Keratinocyte (primary cell): ENCODE data around the gene KRT31. TPM values are rescaled to one million over a fixed set of nuclear protein-coding genes. Genes with fewer than 3 reads are reported as not detected.

ENCODE experiments used
- DNase-seq: peaks from one replicate; pipeline ENCODE4 v3.0.0-alpha.2; 2011; ENCODE audit warnings: low read depth, missing footprints, low spot score
- FAIRE-seq: peaks from 2 replicates; lab custom pipeline; 2011; peaks lifted over from hg19 to GRCh38; lab: Jason Lieb, UNC
- H2AFZ ChIP-seq: 2 replicates; pipeline ENCODE4 v1.6.0; 2012; ENCODE audit warnings: low read length, control low read depth, inconsistent platforms; ENCODE audit not compliant: control insufficient read depth
- H3K27ac ChIP-seq: 2 replicates; pipeline ENCODE4 v1.5.1; 2011; ENCODE audit warnings: low read length; ENCODE audit not compliant: control insufficient read depth, insufficient read depth
- H3K27me3 ChIP-seq: 3 replicates; pipeline ENCODE4 v1.6.0; 2011; ENCODE audit warnings: low read length; ENCODE audit not compliant: control insufficient read depth, insufficient read depth; ENCODE audit errors: extremely low read depth
- H3K36me3 ChIP-seq, 2 experiments: 2 replicates in 1 of 2; 3 replicates in 1 of 2; pipeline ENCODE4 v1.5.1; 2011; ENCODE audit warnings: low read length in 2 of 2, mild to moderate bottlenecking in 1 of 2; ENCODE audit not compliant: control insufficient read depth in 2 of 2, insufficient read depth in 2 of 2; ENCODE audit errors: extremely low read depth in 1 of 2
- H3K4me1 ChIP-seq: 3 replicates; pipeline ENCODE4 v1.5.1; 2011; ENCODE audit warnings: low read length; ENCODE audit not compliant: control insufficient read depth, insufficient read depth; ENCODE audit errors: extremely low read depth
- H3K4me2 ChIP-seq: 3 replicates; pipeline ENCODE4 v1.6.0; 2011; ENCODE audit warnings: low read depth, low read length; ENCODE audit not compliant: control insufficient read depth, insufficient read depth; ENCODE audit errors: extremely low read depth
- H3K4me3 ChIP-seq, 3 experiments: fragments of 200-600 bp in 1 of 3; sonication (generic) in 1 of 3; 2 replicates in 2 of 3; 3 replicates in 1 of 3; pipeline ENCODE4 v1.5.1; 2011 to 2016; ENCODE audit warnings: low read length in 3 of 3, mild to moderate bottlenecking in 3 of 3, control low read depth in 2 of 3, inconsistent platforms in 1 of 3, low read depth in 1 of 3, mixed read lengths in 1 of 3, mixed run types in 1 of 3, moderate library complexity in 1 of 3; ENCODE audit not compliant: control insufficient read depth in 2 of 3, insufficient read depth in 2 of 3; ENCODE audit errors: extremely low read depth in 1 of 3
- H3K79me2 ChIP-seq: 2 replicates; pipeline ENCODE4 v1.6.0; 2012; ENCODE audit warnings: low read length; ENCODE audit not compliant: control insufficient read depth, insufficient read depth
- H3K9ac ChIP-seq: 3 replicates; pipeline ENCODE4 v1.6.0; 2011; ENCODE audit warnings: low read length; ENCODE audit not compliant: control insufficient read depth, insufficient read depth; ENCODE audit errors: extremely low read depth
- H3K9me1 ChIP-seq: 3 replicates; pipeline ENCODE4 v1.6.0; 2011; ENCODE audit warnings: low read length; ENCODE audit not compliant: control insufficient read depth, insufficient read depth; ENCODE audit errors: extremely low read depth
- H3K9me3 ChIP-seq: 2 replicates; pipeline ENCODE4 v1.5.1; 2012; ENCODE audit warnings: low read depth, low read length; ENCODE audit not compliant: control insufficient read depth
- H4K20me1 ChIP-seq: 3 replicates; pipeline ENCODE4 v1.6.0; 2011; ENCODE audit warnings: low read length; ENCODE audit not compliant: control insufficient read depth, insufficient read depth; ENCODE audit errors: extremely low read depth
- CTCF ChIP-seq, 3 experiments: IDR thresholded peaks in 1 of 3; conservative IDR thresholded peaks in 1 of 3; optimal IDR thresholded peaks in 1 of 3; 2 replicates in 2 of 3; 3 replicates in 1 of 3; pipeline versions ENCODE3 to v1.5.1; 2011; ENCODE audit warnings: low read length in 3 of 3, mild to moderate bottlenecking in 3 of 3, moderate library complexity in 2 of 3, control low read depth in 1 of 3, inconsistent platforms in 1 of 3; ENCODE audit not compliant: insufficient read depth in 2 of 3; ENCODE audit errors: extremely low read depth in 1 of 3
- EZH2 ChIP-seq: IDR thresholded peaks from one replicate; pipeline ENCODE4 v1.6.1; 2012; ENCODE audit warnings: inconsistent platforms, mild to moderate bottlenecking, low read length, moderate library complexity
- dilution Hi-C: fragments of 300-500 bp; cut with MboI; formaldehyde crosslinking; loops from one replicate; pipeline ENCODE4 v1.7.0; 2020; ENCODE audit warnings: low sequenced_read_pairs; ENCODE audit not compliant: extremely low pct_ligation_motif_present
- polyA plus RNA-seq, 5 experiments: library from polyadenylated mRNA; depleted of rRNA in 3 of 5; stranded (reverse) in 3 of 5; stranded (forward) in 1 of 5; unstranded in 1 of 5; fragments of >200 nt; gene quantifications; 1 replicate in 1 of 5; 2 replicates in 3 of 5; 3 replicates in 1 of 5; pipeline versions ENCODE4 v1.2.1 to v1.2.3, GENCODE V29; 2011 to 2012; ENCODE audit warnings: missing spikeins in 2 of 5, low read depth in 1 of 5, low replicate concordance in 1 of 5

The KRT31 gene
- polyA plus RNA-seq, 1 donor (not counting 4 experiments of a cell fraction or from before 2014, with no cell fraction given), result 24.9 TPM

DNA sequence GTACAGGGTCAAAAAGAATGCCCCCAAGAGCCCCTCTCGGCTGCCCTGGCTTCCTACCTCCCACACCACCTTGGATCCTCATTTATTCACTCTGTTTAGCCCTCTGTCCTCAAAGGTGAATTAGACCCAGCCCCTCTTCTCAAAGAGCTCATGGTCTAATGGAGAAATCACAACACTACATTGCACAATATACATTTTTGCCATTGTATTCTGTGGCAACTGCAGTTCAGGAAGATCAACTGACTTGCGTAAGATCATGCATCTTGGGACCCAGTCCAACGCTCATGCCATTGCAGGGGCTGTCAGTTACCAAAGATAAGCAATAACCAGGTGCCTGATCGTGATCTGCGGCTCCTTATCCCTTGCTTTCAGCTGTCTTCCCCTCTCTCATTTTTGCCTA lies 42.0 kb upstream of the KRT31 start:
- no peak overlapping the region for H3K4me3 ChIP-seq
- no peak overlapping the region for H3K4me2 ChIP-seq
- H3K9me3 ChIP-seq, result no peaks in the 10 kb centered on the region
- dilution Hi-C loops, result no loop called here
- FAIRE-seq (peak; percentile 69), DNase-seq (no peak)
- H3K27me3 ChIP-seq, result peaks cover 4% of the 10 kb centered on the region
- no peaks in the 10 kb centered on the region for H3K79me2 ChIP-seq
- no peaks in the 10 kb centered on the region for H3K9me1 ChIP-seq
- TF ChIP-seq EZH2 (no peak), CTCF (optimal IDR thresholded peaks at IDR 0.05 in 1 of 3, IDR thresholded peaks at IDR 0.05 in 1 of 3, conservative IDR thresholded peaks at IDR 0.05 in 1 of 3; ENCODE audit: extremely low read depth in 1 of 3, insufficient read depth in 2 of 3, low read length in 3 of 3) (no peak)
- H2AFZ ChIP-seq, result no peak overlapping the region
- H4K20me1 ChIP-seq, result no peaks in the 10 kb centered on the region
- no peaks in the 10 kb centered on the region for H3K4me1 ChIP-seq
- no peak overlapping the region for H3K27ac ChIP-seq
- no peaks in the 10 kb centered on the region for H3K36me3 ChIP-seq
- H3K9ac ChIP-seq, result no peak overlapping the region

GRCh38 chr17:41437769-41438168 lies 40.4 kb upstream of the KRT31 start:
- no peak overlapping the region for H3K9ac ChIP-seq
- H4K20me1 ChIP-seq, result no peaks in the 10 kb centered on the region
- no peak overlapping the region for H3K27ac ChIP-seq
- no peak for DNase-seq
- FAIRE-seq, result no peak
- no peaks in the 10 kb centered on the region for H3K79me2 ChIP-seq
- TF ChIP-seq CTCF (optimal IDR thresholded peaks at IDR 0.05 in 1 of 3, IDR thresholded peaks at IDR 0.05 in 1 of 3, conservative IDR thresholded peaks at IDR 0.05 in 1 of 3; ENCODE audit: extremely low read depth in 1 of 3, insufficient read depth in 2 of 3, low read length in 3 of 3) (no peak), EZH2 (no peak)
- H3K9me3 ChIP-seq, result no peaks in the 10 kb centered on the region
- no peaks in the 10 kb centered on the region for H3K4me1 ChIP-seq
- H2AFZ ChIP-seq, result no peak overlapping the region
- peaks cover under 1% of the 10 kb centered on the region for H3K27me3 ChIP-seq
- no peak overlapping the region for H3K4me2 ChIP-seq
- no peak overlapping the region for H3K4me3 ChIP-seq
- no peaks in the 10 kb centered on the region for H3K36me3 ChIP-seq
- dilution Hi-C loops, result no loop called here
- no peaks in the 10 kb centered on the region for H3K9me1 ChIP-seq
